HUDEP-2 (cell line): ENCODE data around the gene NDUFB6.
"Not testable (repeated sequence)": the region's sequence is repeated elsewhere in the genome, so short reads cannot be mapped to it uniquely, and the experiment has no call there.

Experiments used
- DNase-seq, 76 experiments: peaks; one replicate each; lab custom pipeline; 2025; ENCODE audit not compliant: unreplicated experiment in 76 of 76; lab: John Stamatoyannopoulos, UW

Gene NDUFB6

GRCh38 chr9:32524892-32525708, 47.9 kb downstream of the NDUFB6 start:
- DNase-seq: no peak

- DNase-seq: not testable (repeated sequence)
Measured at GRCh38 chr9:32524558-32524891, 48.4 kb downstream of the NDUFB6 start.

GRCh38 chr9:32523910-32524309, 49.0 kb downstream of the NDUFB6 start:
- no peak for DNase-seq

GRCh38 chr9:32518276-32518675, 54.7 kb downstream of the NDUFB6 start:
- DNase-seq: no peak

- DNase-seq: no peak
Measured at GRCh38 chr9:32516241-32516640, 56.7 kb downstream of the NDUFB6 start.

GRCh38 chr9:32508728-32509127, 64.2 kb downstream of the NDUFB6 start:
- DNase-seq: no peak

- no peak for DNase-seq
Measured at GRCh38 chr9:32503008-32503407, 70.0 kb downstream of the NDUFB6 start.
